HEK293T (cell line): ENCODE measurements around the gene DST.

Experiments used
- ARNT ChIP-seq: fragments of 450-650 bp; IDR thresholded peaks from 2 replicates; pipeline ENCODE4 v1.6.1; 2017; ENCODE audit warnings: mild to moderate bottlenecking
- BHLHE40 ChIP-seq: fragments of 450-650 bp; IDR thresholded peaks from 2 replicates; pipeline ENCODE4 v1.6.1; 2016; ENCODE audit warnings: mild to moderate bottlenecking, moderate library complexity, borderline replicate concordance
- HDGF ChIP-seq: fragments of 450-650 bp; IDR thresholded peaks from 2 replicates; pipeline ENCODE4 v1.6.1; 2017; ENCODE audit warnings: antibody characterized with exemption, borderline replicate concordance
- SP1 ChIP-seq: fragments of 450-650 bp; IDR thresholded peaks from 2 replicates; pipeline ENCODE4 v1.6.1; 2017
- SUZ12 ChIP-seq: fragments of 450-650 bp; IDR thresholded peaks from 2 replicates; pipeline ENCODE4 v1.6.1; 2016; ENCODE audit warnings: mild to moderate bottlenecking
- ZNF384 ChIP-seq: fragments of 450-650 bp; IDR thresholded peaks from 2 replicates; pipeline ENCODE4 v1.6.1; 2016

GRCh38 chr6:56456785-56457184, 185.9 kb downstream of the DST start:
- TF ChIP-seq SP1: no peak
- TF ChIP-seq BHLHE40: no peak
- TF ChIP-seq ZNF384: no peak
- no peak for TF ChIP-seq ARNT
- no peak for TF ChIP-seq HDGF
- TF ChIP-seq SUZ12: no peak
